H1 (cell line): ENCODE data around the gene MAPK8IP1. TPM values are rescaled to one million over a fixed set of nuclear protein-coding genes. Genes with fewer than 3 reads are reported as not detected.

Source experiments
- CTCF ChIA-PET: fragments of 300-600 bp; sonication (Branson Sonifier 250); formaldehyde crosslinking; loops from one replicate; lab custom pipeline; 2021; ENCODE audit not compliant: partially characterized antibody; lab: Charles Lee
- POLR2A ChIA-PET: fragments of 300-600 bp; sonication (Branson Sonifier 250); formaldehyde crosslinking; loops from one replicate; lab custom pipeline; 2021; ENCODE audit warnings: inconsistent platforms; ENCODE audit not compliant: partially characterized antibody; lab: Charles Lee
- DNase-seq, 2 experiments: peaks; one replicate each; pipeline versions ENCODE4 v3.0.0 to v3.0.0-alpha.2; 2010 to 2022; ENCODE audit warnings: low spot score in 2 of 2, low read depth in 1 of 2, mixed read lengths in 1 of 2
- FAIRE-seq: peaks from 2 replicates; lab custom pipeline; 2011; peaks lifted over from hg19 to GRCh38; lab: Jason Lieb, UNC
- H2AFZ ChIP-seq: 2 replicates; pipeline ENCODE4 v1.8.1; 2012; ENCODE audit warnings: low read length, inconsistent platforms
- H2AK5ac ChIP-seq: 2 replicates; pipeline ENCODE4 v1.6.1; 2013; ENCODE audit warnings: low read depth, low read length
- H2BK120ac ChIP-seq: replicated peaks from 2 replicates; pipeline ENCODE3; 2013; ENCODE audit warnings: low read depth, low read length, inconsistent platforms
- H2BK12ac ChIP-seq: 2 replicates; pipeline ENCODE4 v1.6.1; 2013; ENCODE audit warnings: low read depth, low read length
- H2BK15ac ChIP-seq: 2 replicates; pipeline ENCODE4 v1.6.1; 2013; ENCODE audit warnings: low read length
- H2BK20ac ChIP-seq: 2 replicates; pipeline ENCODE4 v1.6.1; 2013; ENCODE audit warnings: low read length
- H2BK5ac ChIP-seq: 2 replicates; pipeline ENCODE4 v1.6.1; 2013; ENCODE audit warnings: low read depth, low read length
- H3K14ac ChIP-seq: 2 replicates; pipeline ENCODE4 v1.6.1; 2013; ENCODE audit warnings: inconsistent platforms; ENCODE audit not compliant: insufficient read length
- H3K18ac ChIP-seq: 2 replicates; pipeline ENCODE4 v1.6.1; 2013; ENCODE audit warnings: low read length; ENCODE audit errors: extremely low read depth
- H3K23ac ChIP-seq: 2 replicates; pipeline ENCODE4 v1.6.1; 2013; ENCODE audit warnings: inconsistent platforms; ENCODE audit not compliant: insufficient read length
- H3K23me2 ChIP-seq: 2 replicates; pipeline ENCODE4 v1.6.1; 2013; ENCODE audit warnings: low read depth, low read length
- H3K27ac ChIP-seq: 2 replicates; pipeline ENCODE4 v1.6.1; 2011; ENCODE audit warnings: low read depth, low read length, inconsistent platforms
- H3K27me3 ChIP-seq, 4 experiments: replicated peaks in 1 of 4; 1 replicate in 1 of 4; 2 replicates in 3 of 4; pipeline versions ENCODE4 v1.6.1 to v1.8.1; 2011 to 2013; ENCODE audit warnings: low read length in 3 of 4, mild to moderate bottlenecking in 3 of 4, inconsistent platforms in 2 of 4, mixed read lengths in 2 of 4, moderate library complexity in 1 of 4; ENCODE audit not compliant: control insufficient read depth in 3 of 4, insufficient read depth in 3 of 4; ENCODE audit errors: extremely low read depth in 1 of 4
- H3K36me3 ChIP-seq, 4 experiments: 2 replicates each; pipeline versions ENCODE4 v1.6.1 to v1.8.1; 2011 to 2013; ENCODE audit warnings: mild to moderate bottlenecking in 4 of 4, low read length in 3 of 4, moderate library complexity in 2 of 4, control low read depth in 1 of 4, inconsistent platforms in 1 of 4; ENCODE audit not compliant: insufficient read depth in 4 of 4, control insufficient read depth in 2 of 4
- H3K4ac ChIP-seq: replicated peaks from 2 replicates; pipeline ENCODE3; 2013; ENCODE audit warnings: low read length, low read depth, mixed read lengths, inconsistent platforms; ENCODE audit not compliant: insufficient read length
- H3K4me1 ChIP-seq, 4 experiments: replicated peaks in 1 of 4; 1 replicate in 1 of 4; 2 replicates in 3 of 4; pipeline versions ENCODE4 v1.6.1 to v1.8.1; 2011 to 2013; ENCODE audit warnings: low read length in 3 of 4, inconsistent platforms in 2 of 4, mixed read lengths in 1 of 4; ENCODE audit not compliant: insufficient read depth in 4 of 4, control insufficient read depth in 3 of 4
- H3K4me2 ChIP-seq, 2 experiments: 2 replicates each; pipeline versions ENCODE4 v1.6.1 to v1.8.1; 2011 to 2013; ENCODE audit warnings: low read depth in 2 of 2, low read length in 2 of 2, control low read depth in 1 of 2, inconsistent platforms in 1 of 2, mild to moderate bottlenecking in 1 of 2; ENCODE audit not compliant: insufficient read depth in 1 of 2
- H3K4me3 ChIP-seq, 4 experiments: fragments of 200-600, 300-600 bp in 1 of 4; sonication (generic), shearing (Covaris generic), sonication (Bioruptor Twin) in 1 of 4; 2 replicates each; pipeline versions ENCODE4 v1.5.1 to v1.8.1; 2011 to 2016; ENCODE audit warnings: low read length in 4 of 4, low read depth in 3 of 4, control low read depth in 2 of 4, inconsistent platforms in 2 of 4, mild to moderate bottlenecking in 2 of 4, mixed read lengths in 1 of 4, moderate library complexity in 1 of 4; ENCODE audit not compliant: insufficient read depth in 2 of 4; ENCODE audit errors: extremely low read depth in 1 of 4
- H3K56ac ChIP-seq: replicated peaks from 2 replicates; pipeline ENCODE3; 2013; ENCODE audit warnings: low read depth, mild to moderate bottlenecking, mixed read lengths, low read length, inconsistent platforms; ENCODE audit not compliant: insufficient read length
- H3K79me1 ChIP-seq: 2 replicates; pipeline ENCODE4 v1.6.1; 2013; ENCODE audit warnings: low read depth, low read length, control low read depth
- H3K79me2 ChIP-seq, 2 experiments: 2 replicates each; pipeline versions ENCODE4 v1.6.1 to v1.8.1; 2012 to 2013; ENCODE audit warnings: low read length in 2 of 2, mild to moderate bottlenecking in 2 of 2, inconsistent platforms in 1 of 2; ENCODE audit not compliant: insufficient read depth in 2 of 2, control insufficient read depth in 1 of 2
- H3K9ac ChIP-seq, 4 experiments: replicated peaks in 1 of 4; 1 replicate in 1 of 4; 2 replicates in 3 of 4; pipeline versions ENCODE4 v1.6.1 to v1.8.1; 2011 to 2013; ENCODE audit warnings: low read depth in 3 of 4, low read length in 3 of 4, control low read depth in 2 of 4, mild to moderate bottlenecking in 2 of 4, moderate library complexity in 2 of 4, inconsistent platforms in 1 of 4; ENCODE audit errors: extremely low read depth in 1 of 4
- H3K9me3 ChIP-seq, 2 experiments: 2 replicates each; pipeline versions ENCODE4 v1.6.1 to v1.8.1; 2012 to 2013; ENCODE audit warnings: mild to moderate bottlenecking in 2 of 2, moderate library complexity in 2 of 2, control low read depth in 1 of 2, inconsistent platforms in 1 of 2, low read depth in 1 of 2, low read length in 1 of 2, mixed read lengths in 1 of 2; ENCODE audit not compliant: insufficient read depth in 2 of 2
- H4K20me1 ChIP-seq, 2 experiments: replicated peaks in 1 of 2; 2 replicates each; pipeline versions ENCODE3 to v1.8.1; 2011 to 2013; ENCODE audit warnings: inconsistent platforms in 2 of 2, low read length in 2 of 2, mild to moderate bottlenecking in 1 of 2; ENCODE audit not compliant: insufficient read depth in 2 of 2, control insufficient read depth in 1 of 2
- H4K5ac ChIP-seq: 2 replicates; pipeline ENCODE4 v1.6.1; 2013; ENCODE audit warnings: low read length, low read depth, mixed read lengths, inconsistent platforms; ENCODE audit not compliant: insufficient read length
- H4K8ac ChIP-seq: 2 replicates; pipeline ENCODE4 v1.8.0; 2013; ENCODE audit warnings: mild to moderate bottlenecking, moderate library complexity, low read length, inconsistent platforms; ENCODE audit not compliant: insufficient read depth; ENCODE audit errors: extremely low read depth
- H4K91ac ChIP-seq: replicated peaks from 2 replicates; pipeline ENCODE3; 2013; ENCODE audit warnings: low read length, mixed read lengths, inconsistent platforms; ENCODE audit not compliant: insufficient read length
- ASH2L ChIP-seq: fragments of 200-600, 300-600 bp; sonication (generic); IDR thresholded peaks from one replicate; pipeline ENCODE4 v1.7.1; 2017; ENCODE audit warnings: low read length
- CHD1 ChIP-seq: IDR thresholded peaks from 2 replicates; pipeline ENCODE4 v1.6.1; 2012; ENCODE audit warnings: low read depth, low read length, improper control_type of control experiment
- FOSL1 ChIP-seq: IDR thresholded peaks from 2 replicates; pipeline ENCODE4 v1.6.1; 2011; ENCODE audit warnings: mild to moderate bottlenecking, low read depth, low read length, moderate library complexity; ENCODE audit not compliant: insufficient read depth
- HDAC2 ChIP-seq, 2 experiments: fragments of 300-600 bp in 1 of 2; sonication (generic) in 1 of 2; IDR thresholded peaks; 2 replicates each; pipeline ENCODE4 v1.6.1; 2011 to 2012; ENCODE audit warnings: low read depth in 2 of 2, low read length in 2 of 2, mild to moderate bottlenecking in 2 of 2, moderate library complexity in 2 of 2, borderline replicate concordance in 1 of 2, inconsistent platforms in 1 of 2
- JUN ChIP-seq: IDR thresholded peaks from 2 replicates; pipeline ENCODE4 v1.6.1; 2011; ENCODE audit warnings: low read depth, mild to moderate bottlenecking, improper control_type of control experiment, low read length
- MAX ChIP-seq: IDR thresholded peaks from 2 replicates; pipeline ENCODE4 v1.6.1; 2012; ENCODE audit warnings: inconsistent platforms
- POLR2AphosphoS5 ChIP-seq: IDR thresholded peaks from 2 replicates; pipeline ENCODE4 v1.6.1; 2011; ENCODE audit warnings: low read depth, low read length
- RXRA ChIP-seq: IDR thresholded peaks from 2 replicates; pipeline ENCODE4 v1.6.1; 2011; ENCODE audit warnings: low read depth, mild to moderate bottlenecking, low read length, moderate library complexity; ENCODE audit not compliant: insufficient read depth
- SIX5 ChIP-seq: IDR thresholded peaks from 2 replicates; pipeline ENCODE4 v1.6.1; 2011; ENCODE audit warnings: mild to moderate bottlenecking, low read depth, low read length
- TCF12 ChIP-seq: IDR thresholded peaks from 2 replicates; pipeline ENCODE4 v1.6.1; 2011; ENCODE audit warnings: low read depth, mild to moderate bottlenecking, low read length
- ZNF274 ChIP-seq: IDR thresholded peaks from 2 replicates; pipeline ENCODE4 v1.7.0; 2012; ENCODE audit warnings: low read length, borderline replicate concordance; ENCODE audit errors: extremely low read depth
- whole genome bisulfite sequencing, 2 experiments: shearing (Covaris generic) in 1 of 2; methylation state at CpG; one replicate each; pipeline versions ENCODE4 v1.1.6 to v1.1.7; 2013 to 2015; ENCODE audit warnings: low lambda C conversion rate in 2 of 2, mixed read lengths in 2 of 2, inconsistent platforms in 1 of 2, low coverage in 1 of 2, missing lambda C conversion rate in 1 of 2; ENCODE audit not compliant: insufficient replicate concordance in 2 of 2, insufficient coverage in 1 of 2, insufficient read length in 1 of 2; ENCODE audit errors: extremely low coverage in 1 of 2, missing lambda C conversion rate in 1 of 2; 5-methylcytosine and 5-hydroxymethylcytosine counted together
- polyA plus RNA-seq, 7 experiments: library from polyadenylated mRNA; depleted of rRNA in 3 of 7; stranded (reverse) in 5 of 7; unstranded in 2 of 7; fragments of >200 nt in 5 of 7; fragments of 200-250 nt in 2 of 7; gene quantifications; 1 replicate in 5 of 7; 2 replicates in 1 of 7; 4 replicates in 1 of 7; pipeline versions ENCODE4 v1.2.1 to v1.2.3, GENCODE V29; 2011 to 2013; ENCODE audit warnings: missing spikeins in 2 of 7, mixed read lengths in 2 of 7
- total RNA-seq: library from RNA; stranded (reverse); fragmentation: NEBNext Ultra II Directional; extraction: Animal tissue kit (Norgen Biotek cat#: 25700); gene quantifications from 2 replicates; pipeline ENCODE4 v1.2.1, GENCODE V29; 2021

Gene MAPK8IP1
- total and polyA plus RNA-seq, 2 of the 8 experiments (the other 6 are each of a cell fraction or from before 2014, with no cell fraction given), result 32.4 to 40.1 TPM

- Histone ChIP-seq H4K5ac (no peak overlapping the region), H3K79me2 (no peaks in the 10 kb centered on the region), H3K23ac (no peak overlapping the region), H3K79me1 (peaks cover under 1% of the 10 kb centered on the region; the same call in 1 of the 2 replicates), H3K4me2 (no peak overlapping the region), H3K23me2 (0 out of 2 replicates have a peak, but pooled peaks cover 2% of the 10 kb centered on the region), H3K4me1 (no peaks in the 10 kb centered on the region; a peak in 1 of 7 replicates), H2BK120ac (no peak overlapping the region), H2AFZ (no peak overlapping the region), H3K27ac (no peak overlapping the region), H3K4ac (no peak overlapping the region), H2BK12ac (no peak overlapping the region), H3K9ac (no peak overlapping the region), H4K20me1 (peaks cover 0 to 16% of the 10 kb centered on the region in 2 experiments), H2BK20ac (no peak overlapping the region), H3K14ac (no peak overlapping the region), H3K56ac (no peak overlapping the region), H2BK15ac (no peak overlapping the region), H4K91ac (no peak overlapping the region), H3K36me3 (peaks cover 3 to 19% (median 15%) of the 10 kb centered on the region in 4 experiments; a peak in 7 of 8 replicates), H2BK5ac (no peak overlapping the region), H3K9me3 (no peaks in the 10 kb centered on the region), H3K4me3 (no peak overlapping the region), H3K27me3 (no peaks in the 10 kb centered on the region), H4K8ac (no peak overlapping the region), H3K18ac (no peak overlapping the region), H2AK5ac (no peak overlapping the region)
- POLR2A ChIA-PET, result interaction anchor here (0.9 to 6.2 kb wide), 7 partner anchors 7 to 27 kb away, joined by 3 to 36 read pairs (median 5); partner anchors contain the start of genes LARGE2 and PEX16
- CTCF ChIA-PET, result interaction anchor here (0.6 to 1.9 kb wide), 8 partner anchors 11 to 97 kb away, joined by 3 to 5 read pairs (median 3); no protein-coding TSS in a partner anchor
- 84% methylated on average over 28 of the region's 32 CpGs; no CpG with 5 or more reads in 1 of the 2 experiments for WGBS, 2 experiments
- FAIRE-seq (no peak), DNase-seq (no peak)
- TF ChIP-seq MAX (no peak), ASH2L (no peak), JUN (no peak), POLR2AphosphoS5 (no peak), HDAC2 (IDR thresholded peaks at IDR 0.05; ENCODE audit: borderline replicate concordance in 1 of 2, low read depth in 2 of 2, low read length in 2 of 2) (no peak), ZNF274 (no peak), RXRA (no peak), CHD1 (no peak), FOSL1 (no peak), SIX5 (no peak), TCF12 (no peak)
Observed at GRCh38 chr11:45909594-45910475, 24.4 kb downstream of the MAPK8IP1 start.
